Uterus (tissue), 2 donors: ENCODE data around the gene CCDC85A.

ENCODE experiments used
- POLR2A ChIP-seq, 2 donors: fragments of 450-650 bp; IDR thresholded peaks; one replicate each; pipeline ENCODE4 v1.6.1; 2016; ENCODE audit warnings: antibody characterized with exemption in 2 of 2, mild to moderate bottlenecking in 1 of 2, moderate library complexity in 1 of 2
- TF ChIP-seq, protein P1 (sequence below), 4 experiments: fragments of 200-600 bp in 2 of 4; fragments of 450-650 bp in 2 of 4; sonication (generic) in 2 of 4; IDR thresholded peaks; one replicate each; pipeline ENCODE4 v1.5.1; 2016 to 2019; ENCODE audit warnings: antibody characterized with exemption in 4 of 4, mild to moderate bottlenecking in 2 of 4, moderate library complexity in 1 of 4

DNA sequence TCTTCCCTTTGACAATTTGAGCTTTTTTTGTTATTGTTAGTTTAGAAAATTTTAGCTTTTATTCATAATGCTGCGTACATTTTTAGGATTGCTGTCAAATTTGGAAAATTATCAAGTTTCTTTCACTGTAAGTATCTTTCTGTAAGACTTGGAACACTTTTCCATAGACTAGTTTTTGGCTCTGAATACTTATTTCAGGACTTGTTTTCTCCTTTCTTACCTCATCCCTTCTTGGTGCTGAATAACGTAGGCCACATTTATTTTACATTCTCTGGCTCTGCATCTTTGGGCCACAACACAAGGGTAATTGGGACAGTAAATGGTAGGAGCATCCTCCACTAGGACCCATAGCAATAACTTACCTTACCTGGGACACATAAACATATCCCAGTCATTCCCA, 85.1 kb downstream of the CCDC85A start:
- TF ChIP-seq POLR2A (IDR thresholded peaks at IDR 0.05): no peak
- TF ChIP-seq, protein P1, sequence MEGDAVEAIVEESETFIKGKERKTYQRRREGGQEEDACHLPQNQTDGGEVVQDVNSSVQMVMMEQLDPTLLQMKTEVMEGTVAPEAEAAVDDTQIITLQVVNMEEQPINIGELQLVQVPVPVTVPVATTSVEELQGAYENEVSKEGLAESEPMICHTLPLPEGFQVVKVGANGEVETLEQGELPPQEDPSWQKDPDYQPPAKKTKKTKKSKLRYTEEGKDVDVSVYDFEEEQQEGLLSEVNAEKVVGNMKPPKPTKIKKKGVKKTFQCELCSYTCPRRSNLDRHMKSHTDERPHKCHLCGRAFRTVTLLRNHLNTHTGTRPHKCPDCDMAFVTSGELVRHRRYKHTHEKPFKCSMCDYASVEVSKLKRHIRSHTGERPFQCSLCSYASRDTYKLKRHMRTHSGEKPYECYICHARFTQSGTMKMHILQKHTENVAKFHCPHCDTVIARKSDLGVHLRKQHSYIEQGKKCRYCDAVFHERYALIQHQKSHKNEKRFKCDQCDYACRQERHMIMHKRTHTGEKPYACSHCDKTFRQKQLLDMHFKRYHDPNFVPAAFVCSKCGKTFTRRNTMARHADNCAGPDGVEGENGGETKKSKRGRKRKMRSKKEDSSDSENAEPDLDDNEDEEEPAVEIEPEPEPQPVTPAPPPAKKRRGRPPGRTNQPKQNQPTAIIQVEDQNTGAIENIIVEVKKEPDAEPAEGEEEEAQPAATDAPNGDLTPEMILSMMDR (IDR thresholded peaks at IDR 0.05): no peak
